Measurements from ENCODE around the gene KCNA2. TPM values are rescaled to one million over a fixed set of nuclear protein-coding genes. Genes with fewer than 3 reads are reported as not detected.

Gene KCNA2
- total RNA-seq, 1 donor from 2014 or later, result not detected

- TF ChIP-seq, protein P1, sequence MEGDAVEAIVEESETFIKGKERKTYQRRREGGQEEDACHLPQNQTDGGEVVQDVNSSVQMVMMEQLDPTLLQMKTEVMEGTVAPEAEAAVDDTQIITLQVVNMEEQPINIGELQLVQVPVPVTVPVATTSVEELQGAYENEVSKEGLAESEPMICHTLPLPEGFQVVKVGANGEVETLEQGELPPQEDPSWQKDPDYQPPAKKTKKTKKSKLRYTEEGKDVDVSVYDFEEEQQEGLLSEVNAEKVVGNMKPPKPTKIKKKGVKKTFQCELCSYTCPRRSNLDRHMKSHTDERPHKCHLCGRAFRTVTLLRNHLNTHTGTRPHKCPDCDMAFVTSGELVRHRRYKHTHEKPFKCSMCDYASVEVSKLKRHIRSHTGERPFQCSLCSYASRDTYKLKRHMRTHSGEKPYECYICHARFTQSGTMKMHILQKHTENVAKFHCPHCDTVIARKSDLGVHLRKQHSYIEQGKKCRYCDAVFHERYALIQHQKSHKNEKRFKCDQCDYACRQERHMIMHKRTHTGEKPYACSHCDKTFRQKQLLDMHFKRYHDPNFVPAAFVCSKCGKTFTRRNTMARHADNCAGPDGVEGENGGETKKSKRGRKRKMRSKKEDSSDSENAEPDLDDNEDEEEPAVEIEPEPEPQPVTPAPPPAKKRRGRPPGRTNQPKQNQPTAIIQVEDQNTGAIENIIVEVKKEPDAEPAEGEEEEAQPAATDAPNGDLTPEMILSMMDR (conservative IDR thresholded peaks at IDR 0.05; ENCODE audit: low read depth, low read length), result no peak
- no peak for DNase-seq (ENCODE audit: low read depth)
- H3K4me3 ChIP-seq (ENCODE audit: low read depth, low read length), result no peak overlapping the region
Observed at GRCh38 chr1:110604586-110605148, 1.5 kb downstream of the KCNA2 start.

- TF ChIP-seq, protein P1 (conservative IDR thresholded peaks at IDR 0.05; ENCODE audit: low read depth, low read length), result no peak
- no peak overlapping the region for H3K4me3 ChIP-seq (ENCODE audit: low read depth, low read length)
- DNase-seq (ENCODE audit: low read depth), result no peak
Observed at GRCh38 chr1:110603058-110603457, 3.1 kb downstream of the KCNA2 start.

GRCh38 chr1:110602466-110602865, 3.7 kb downstream of the KCNA2 start:
- no peak for DNase-seq (ENCODE audit: low read depth)
- TF ChIP-seq, protein P1 (conservative IDR thresholded peaks at IDR 0.05; ENCODE audit: low read depth, low read length), result no peak
- H3K4me3 ChIP-seq (ENCODE audit: low read depth, low read length), result no peak overlapping the region

DNA sequence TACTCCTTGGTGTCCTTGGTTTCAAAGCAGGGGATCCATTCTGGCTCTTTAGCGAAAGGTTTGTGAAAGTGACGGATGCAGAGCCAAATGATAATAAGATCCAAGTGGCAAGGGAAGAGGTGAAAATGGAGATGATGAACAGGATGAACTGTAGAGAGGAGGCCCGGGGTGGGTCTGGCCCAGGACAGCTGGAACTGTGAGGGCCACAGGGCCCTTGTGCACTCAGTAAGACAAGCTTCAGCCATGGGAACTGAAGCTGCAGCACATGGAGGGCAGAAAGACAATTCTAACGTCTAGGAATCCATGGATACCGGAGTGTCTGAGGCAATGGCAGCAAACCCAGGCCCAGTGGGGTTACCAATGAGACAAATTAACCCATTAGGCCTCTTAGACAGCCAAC, 4.8 kb downstream of the KCNA2 start:
- H3K4me3 ChIP-seq (ENCODE audit: low read depth, low read length), result no peak overlapping the region
- TF ChIP-seq, protein P1 (conservative IDR thresholded peaks at IDR 0.05; ENCODE audit: low read depth, low read length), result no peak

GRCh38 chr1:110600716-110601115, 5.4 kb downstream of the KCNA2 start:
- DNase-seq (ENCODE audit: low read depth), result no peak
- H3K4me3 ChIP-seq (ENCODE audit: low read depth, low read length), result no peak overlapping the region
- TF ChIP-seq, protein P1 (conservative IDR thresholded peaks at IDR 0.05; ENCODE audit: low read depth, low read length), result no peak

More for the DNA sequence above, 4.8 kb downstream of the KCNA2 start:
- no peak for DNase-seq (ENCODE audit: low read depth)

DNA sequence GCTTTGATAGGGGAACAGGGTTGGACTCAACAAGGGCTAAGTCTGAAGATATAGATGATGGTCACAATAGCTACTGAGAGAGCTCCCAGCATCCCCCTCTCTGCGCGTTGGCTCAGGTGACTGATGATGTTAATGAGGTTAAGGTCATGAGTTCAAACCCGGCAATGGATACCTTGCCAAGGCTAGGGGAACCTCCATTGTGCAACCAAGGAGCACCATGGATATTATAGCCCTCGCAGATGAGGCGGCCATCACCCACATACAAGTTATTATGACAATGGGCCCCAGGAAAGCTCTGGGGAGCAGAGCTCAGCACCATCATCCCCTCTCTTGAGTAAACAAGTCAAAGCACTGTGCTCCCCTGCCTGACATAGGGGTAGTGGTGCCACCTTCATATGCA, 8.2 kb downstream of the KCNA2 start:
- no peak overlapping the region for H3K4me3 ChIP-seq (ENCODE audit: low read depth, low read length)
- TF ChIP-seq, protein P1 (conservative IDR thresholded peaks at IDR 0.05; ENCODE audit: low read depth, low read length), result no peak
- no peak for DNase-seq (ENCODE audit: low read depth)

GRCh38 chr1:110596312-110596711, 9.8 kb downstream of the KCNA2 start:
- H3K4me3 ChIP-seq (ENCODE audit: low read depth, low read length), result no peak overlapping the region
- TF ChIP-seq, protein P1 (conservative IDR thresholded peaks at IDR 0.05; ENCODE audit: low read depth, low read length), result no peak
- DNase-seq (ENCODE audit: low read depth), result no peak

Data from epithelial cell of proximal tubule (primary cell).